COR-L47 (cell line): Measurements from ENCODE around the gene DEF6.
A peak's percentile ranks its signal among the peaks of the same experiment; 100 is the strongest.

Source experiments
- DNase-seq: peaks from one replicate; lab custom pipeline; 2025; lab: John Stamatoyannopoulos, UW

The DEF6 gene

DNA sequence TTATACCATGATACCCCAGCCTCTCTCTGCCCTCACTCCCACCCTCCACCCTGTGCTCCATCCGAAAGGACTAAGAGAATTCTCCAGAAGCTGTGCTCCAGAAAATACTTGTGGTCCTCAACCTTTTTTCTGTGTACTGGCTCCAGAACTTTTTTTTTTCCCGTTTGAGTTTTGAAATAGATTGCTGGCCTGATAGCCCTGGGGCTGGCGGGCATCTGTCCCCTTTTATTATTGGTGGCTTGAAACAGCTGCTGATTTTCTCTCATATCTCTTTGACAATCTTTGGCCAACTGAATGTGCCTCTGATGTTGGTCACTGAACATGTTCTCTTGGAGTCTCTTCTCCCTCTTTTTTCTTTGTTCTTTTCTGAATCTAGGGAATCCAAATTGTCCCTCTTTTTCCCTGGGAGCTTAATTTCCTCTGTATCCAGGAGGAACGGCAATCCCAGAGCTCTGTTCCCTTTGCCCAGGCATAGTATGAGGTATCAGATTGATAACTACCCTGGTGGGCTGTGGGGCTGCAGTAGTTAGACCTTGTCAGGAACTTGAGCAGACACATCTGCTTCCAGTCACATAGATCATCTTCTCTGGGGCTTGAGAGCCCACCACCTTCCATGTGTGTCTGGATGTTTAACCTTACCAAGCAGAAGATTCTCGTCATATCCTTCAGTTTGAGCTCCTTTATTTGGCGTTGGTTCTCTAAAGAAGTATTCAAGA, 46.4 kb downstream of the DEF6 start:
- no peak for DNase-seq

DNA sequence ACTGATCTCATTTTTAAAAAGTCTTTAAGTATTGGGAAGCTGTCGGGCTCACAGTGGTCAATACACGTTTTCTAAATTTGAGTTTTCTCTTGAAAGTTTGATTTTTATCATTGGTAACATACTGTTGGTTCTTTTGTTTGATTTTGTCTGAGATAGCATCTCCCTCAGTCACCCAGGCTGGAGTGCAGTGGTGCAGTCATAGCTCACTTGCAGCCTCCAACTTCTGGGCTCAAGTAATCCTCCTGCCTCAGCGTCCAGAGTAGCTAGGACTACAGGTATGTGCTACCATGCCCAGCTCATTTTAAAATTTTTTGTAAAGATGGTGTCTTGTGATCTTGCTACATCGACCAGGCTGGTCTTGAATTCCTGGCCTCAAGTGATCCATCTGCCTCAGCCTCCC, 53.8 kb downstream of the DEF6 start:
- no peak for DNase-seq

DNA sequence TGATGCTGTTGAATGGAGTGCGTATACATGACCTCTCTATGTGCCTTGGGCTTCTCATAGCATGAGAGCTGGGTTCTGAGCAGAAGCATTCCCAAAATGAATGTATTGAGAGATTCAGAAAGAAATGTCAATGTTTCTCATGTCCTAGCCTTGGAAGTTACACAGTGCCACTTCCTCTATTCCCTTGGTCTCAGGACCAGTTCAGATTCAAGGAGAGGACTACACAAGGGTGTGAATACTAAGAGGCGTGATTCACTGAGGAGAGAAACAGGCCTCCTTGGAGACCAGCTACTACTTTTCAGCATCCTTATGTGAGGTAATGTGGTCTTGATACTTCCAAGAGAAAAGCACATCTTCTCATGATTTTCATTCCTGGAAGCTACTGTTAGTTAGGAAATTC, 55.1 kb downstream of the DEF6 start:
- no peak for DNase-seq

DNA sequence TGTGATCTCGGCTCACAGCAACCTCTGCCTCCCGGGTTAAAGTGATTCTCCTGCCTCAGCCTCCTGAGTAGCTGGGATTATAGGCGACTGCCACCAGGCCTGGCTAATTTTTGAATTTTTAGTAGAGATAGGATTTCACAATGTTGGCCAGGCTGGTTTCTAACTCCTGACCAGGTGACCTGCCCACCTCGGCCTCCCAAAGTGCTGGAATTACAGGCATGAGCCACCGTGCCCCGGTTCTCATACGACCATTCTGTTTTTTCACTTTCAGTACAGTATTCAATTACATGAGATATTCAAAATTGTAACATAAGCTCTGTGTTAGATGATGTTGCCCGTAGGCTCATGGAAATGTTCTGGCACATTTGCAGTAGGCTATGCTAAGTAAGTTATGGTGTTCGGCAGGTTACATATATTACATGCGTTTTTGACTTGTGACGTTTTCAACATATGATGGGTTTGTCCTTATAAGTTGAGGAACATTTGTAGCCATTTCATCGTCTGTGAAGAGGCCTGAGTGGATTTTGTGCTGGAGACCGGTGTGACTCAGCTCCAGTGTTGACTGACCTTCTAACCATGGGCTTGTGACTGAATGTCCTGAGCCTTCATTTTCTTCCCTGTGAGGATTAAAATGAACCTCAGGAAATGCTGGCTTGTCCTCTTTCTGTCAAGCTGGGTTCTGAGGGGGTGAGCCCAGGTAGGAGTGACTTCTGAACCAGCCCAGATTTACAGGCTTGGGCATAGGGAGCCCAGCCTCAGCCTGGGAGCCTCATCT, 56.9 kb downstream of the DEF6 start:
- DNase-seq = no peak

DNA sequence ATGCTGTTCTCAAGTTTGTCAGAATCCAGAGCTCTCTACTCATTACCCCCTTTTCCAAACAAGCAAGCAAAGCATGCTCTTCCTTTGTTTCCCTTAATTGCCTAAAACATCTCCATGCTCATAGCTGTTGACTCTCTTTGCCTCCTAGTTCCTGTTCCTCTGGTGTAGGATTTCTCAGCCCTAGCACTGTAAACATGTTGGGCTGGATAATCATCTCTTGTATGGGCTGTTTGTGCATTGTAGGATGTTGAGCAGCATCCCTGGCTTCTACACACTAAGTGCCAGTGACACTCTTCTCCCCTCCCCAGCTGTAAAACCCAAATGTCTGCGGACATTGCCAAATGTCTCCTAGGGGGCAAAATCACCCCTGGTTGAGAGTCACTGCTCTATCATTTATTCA, 58.8 kb downstream of the DEF6 start:
- DNase-seq = no peak

DNA sequence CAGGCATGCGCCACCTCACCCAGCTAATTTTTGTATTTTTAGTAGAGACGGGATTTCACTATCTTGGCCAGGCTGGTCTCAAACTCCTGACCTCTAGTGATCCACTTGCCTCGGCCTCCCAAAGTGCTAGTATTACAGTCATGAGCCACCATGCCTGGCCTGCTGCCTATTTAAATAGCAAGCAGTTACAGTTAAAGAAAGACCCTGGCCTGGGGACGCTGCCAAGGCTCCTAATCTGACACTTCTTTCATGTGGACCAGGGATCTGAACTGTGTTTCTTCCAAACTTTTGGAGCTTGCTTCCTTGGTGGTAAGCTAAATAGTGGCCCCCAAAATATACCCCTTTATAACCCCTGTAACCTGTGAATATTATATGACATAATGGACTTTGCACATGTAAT, 60.1 kb downstream of the DEF6 start:
- no peak for DNase-seq

DNA sequence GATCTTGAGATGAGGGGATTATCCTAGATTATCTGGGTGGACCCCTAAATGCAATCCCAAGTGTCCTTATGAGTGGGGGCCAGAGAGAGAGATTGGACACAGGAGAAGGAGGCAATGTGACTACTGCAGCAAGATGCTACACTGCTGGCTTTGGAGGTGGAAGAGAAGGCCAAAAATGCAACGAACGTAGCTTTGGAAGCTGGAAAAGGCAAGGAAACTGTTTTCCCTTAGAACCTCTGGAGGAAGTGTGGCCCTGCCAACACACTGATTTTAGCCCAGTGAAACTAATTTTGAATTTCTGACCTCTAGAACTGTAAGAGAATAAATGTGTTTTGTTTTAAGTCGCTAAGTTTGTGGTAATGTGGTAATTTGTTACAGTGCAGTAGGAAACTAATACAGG, 60.5 kb downstream of the DEF6 start:
- DNase-seq = no peak

DNA sequence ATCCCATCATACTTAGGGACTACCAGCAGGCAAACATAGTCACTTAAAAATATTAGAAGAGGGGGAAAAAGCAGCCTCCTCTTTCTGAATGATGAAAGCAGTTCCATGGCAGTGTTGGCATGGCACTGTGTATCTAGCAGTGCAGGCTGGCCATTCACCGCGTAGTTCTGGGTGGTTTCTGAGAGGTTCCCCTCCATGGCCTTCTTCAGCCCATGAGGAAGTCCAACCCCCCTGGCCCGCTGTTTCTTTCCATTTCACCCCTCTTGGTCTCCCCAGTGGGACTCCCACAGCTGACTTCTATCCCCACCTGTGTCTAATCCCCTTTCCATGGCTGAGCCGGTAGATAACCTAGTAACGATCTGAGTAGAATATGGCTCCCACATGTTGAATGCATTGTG, 61.7 kb downstream of the DEF6 start:
- DNase-seq = no peak

DNA sequence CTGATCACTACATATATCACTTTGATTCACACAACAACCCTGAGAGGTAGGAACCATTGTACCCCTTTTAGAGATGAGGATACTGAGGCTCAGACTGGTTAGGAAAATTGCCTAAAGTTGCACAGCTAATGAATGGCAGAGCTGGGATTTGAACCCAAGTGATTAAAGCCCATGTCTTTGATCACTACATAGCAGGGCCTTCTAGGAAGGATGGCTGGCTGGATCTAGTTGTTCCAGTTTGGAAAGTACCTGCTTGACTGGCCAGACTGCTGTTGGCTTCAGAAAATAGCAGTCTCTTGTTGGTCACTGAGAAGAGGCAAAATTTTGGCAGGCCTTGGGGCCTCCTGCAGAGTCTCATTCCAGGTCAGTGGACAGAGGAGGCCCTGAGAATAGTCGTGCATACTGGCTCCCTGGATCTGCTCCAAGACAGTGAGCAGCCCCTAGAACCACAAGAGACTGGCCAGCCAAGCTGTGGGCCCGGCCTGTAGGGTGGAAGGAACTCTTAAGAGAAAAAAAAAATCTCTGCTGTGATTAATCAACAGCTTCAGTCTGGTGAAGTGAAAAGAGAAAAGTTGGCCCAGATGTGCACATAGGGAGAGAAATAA, 62.2 kb downstream of the DEF6 start:
- peak; percentile 26 for DNase-seq

DNA sequence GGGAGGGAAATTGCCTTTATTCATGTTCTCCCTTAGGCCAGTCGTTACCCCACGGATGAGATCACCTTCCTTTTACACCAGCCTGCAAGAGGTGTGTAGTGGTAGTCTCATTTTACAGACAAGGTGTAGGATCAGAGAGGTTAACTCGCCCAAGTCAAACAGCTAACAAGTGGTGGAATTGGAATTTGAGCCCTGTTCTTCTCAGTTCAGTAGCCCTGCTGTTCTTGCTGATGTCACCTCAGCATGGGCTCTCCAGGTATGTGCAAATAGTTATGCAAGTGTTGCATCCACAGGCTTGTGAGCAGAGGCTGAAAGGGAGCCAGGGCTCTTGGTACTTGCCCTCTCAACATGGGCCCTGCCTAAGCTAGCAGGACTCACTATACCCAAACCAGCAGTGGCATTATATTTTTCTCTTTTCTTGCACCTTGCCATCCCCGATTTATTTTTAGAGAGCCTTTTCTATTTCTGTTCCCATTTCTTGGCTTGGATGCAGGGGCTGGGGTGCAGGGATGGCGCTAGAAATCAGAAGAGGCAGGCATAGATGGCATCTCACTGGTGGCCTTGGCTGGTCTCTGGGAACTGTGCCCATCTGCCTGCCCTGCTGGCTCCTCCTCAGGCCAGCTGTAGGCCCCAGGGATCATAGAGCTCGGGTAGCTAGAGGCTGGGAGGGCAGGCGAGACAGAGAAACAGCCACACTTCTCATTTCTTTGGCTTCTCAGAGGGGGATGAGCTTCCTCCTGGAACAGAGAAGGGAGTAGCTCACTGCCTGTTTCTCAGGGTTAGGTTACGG, 62.9 kb downstream of the DEF6 start:
- no peak for DNase-seq

DNA sequence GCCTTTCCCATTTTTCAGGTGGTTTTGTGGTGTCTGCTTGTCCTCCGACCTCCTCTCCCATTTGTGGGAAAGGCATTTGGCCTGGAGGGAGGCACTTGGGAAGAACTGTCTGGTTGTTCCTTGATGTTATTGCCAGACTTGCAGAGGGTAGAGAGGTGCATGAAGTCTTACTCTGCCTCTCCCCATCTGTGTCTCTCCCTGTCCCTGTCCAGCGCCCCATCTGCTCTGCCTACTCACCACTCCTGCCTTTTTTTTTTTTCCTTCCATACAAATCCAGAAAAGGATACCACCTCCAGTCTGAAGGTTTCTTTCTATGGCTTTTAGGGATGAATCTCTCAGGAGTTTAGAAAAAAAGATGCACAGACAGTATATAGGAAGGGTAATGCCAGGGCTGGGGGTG, 64.6 kb downstream of the DEF6 start:
- DNase-seq = no peak

DNA sequence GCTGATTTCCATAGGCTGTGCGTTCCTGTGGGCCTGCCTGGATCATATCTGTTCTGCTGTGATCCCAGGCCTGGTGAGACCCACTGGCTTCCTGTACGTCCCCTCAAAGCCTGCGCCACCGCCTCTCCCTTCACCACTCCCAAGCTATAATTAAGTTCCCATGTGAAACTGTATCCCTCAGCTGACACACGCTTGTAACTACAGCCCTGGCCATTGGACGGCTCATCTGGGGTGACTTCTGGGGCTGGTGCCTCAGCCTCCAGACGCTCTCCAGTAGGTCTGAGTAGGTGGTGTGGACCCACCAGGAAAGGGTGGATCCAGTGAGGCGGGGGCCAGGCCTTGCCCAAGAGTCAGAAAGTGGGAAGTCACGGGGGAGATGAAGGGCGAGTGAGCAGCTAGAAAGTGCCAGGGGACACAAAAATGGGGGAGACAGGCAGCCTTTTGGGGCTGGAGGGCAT, 65.7 kb downstream of the DEF6 start:
- DNase-seq = peak; percentile 6

DNA sequence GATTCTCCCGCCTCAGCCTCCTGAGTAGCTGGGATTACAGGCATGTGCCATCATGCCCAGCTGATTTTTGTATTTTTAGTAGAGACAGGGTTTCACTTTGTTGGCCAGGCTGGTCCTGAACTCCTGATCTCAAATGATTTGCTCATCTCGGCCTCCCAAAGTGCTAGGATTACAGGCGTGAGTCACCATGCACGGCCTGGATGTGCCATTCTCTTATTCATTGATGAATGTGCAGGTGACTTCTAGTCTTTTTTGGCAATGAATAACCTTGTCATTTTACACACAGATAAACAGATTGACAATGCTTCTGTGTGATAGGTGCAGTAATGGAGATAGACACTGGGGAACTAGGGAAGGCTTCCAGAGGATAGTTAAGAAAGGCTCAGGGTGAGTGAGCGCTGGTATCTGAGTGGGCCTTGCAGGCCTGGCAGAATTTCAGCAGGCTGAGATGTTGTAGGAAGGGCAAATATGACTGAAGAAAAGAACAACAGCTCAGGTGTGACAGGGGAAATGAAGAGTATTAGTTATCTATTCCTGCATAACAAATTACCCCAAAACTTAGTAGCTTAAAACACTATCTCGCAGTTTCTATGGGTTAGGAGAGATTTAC, 68.1 kb downstream of the DEF6 start:
- no peak for DNase-seq

DNA sequence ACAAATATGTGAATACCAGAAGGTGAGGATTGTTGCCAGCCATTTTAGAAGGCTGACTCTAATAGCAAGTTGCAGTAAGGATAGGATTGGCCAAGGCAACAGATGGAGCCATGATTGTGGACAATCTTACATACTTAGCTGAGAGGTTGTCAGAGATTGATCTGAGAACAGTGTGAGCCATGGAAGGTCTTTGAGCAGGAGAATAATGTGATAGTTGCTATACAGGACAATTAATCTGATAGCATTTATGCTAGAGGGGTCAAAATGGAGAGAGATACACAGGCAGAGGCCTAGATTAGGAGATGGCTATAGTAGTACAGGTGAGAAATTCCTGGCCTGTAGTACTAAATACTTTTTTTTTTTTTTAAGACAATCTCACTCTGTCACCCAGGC, 68.6 kb downstream of the DEF6 start:
- no peak for DNase-seq

DNA sequence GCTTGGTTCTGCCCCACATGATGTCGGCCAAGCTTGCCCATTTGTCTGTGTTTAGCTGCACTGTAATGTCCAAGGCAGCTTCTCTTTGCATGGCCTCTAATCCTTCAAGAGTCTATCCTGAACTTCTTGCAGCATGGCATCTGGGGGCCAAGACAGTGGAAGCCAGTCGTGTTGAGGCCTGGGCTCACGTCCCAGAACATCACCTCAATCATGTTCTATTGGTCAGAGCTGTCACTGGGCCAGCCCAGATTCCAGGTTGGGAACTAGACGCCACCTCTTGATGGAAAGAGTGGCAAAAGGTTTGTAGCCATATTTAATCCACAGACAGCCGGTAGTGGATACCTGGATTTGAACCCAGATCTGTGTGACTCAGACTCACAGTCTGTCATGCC, 70.0 kb downstream of the DEF6 start:
- no peak for DNase-seq

DNA sequence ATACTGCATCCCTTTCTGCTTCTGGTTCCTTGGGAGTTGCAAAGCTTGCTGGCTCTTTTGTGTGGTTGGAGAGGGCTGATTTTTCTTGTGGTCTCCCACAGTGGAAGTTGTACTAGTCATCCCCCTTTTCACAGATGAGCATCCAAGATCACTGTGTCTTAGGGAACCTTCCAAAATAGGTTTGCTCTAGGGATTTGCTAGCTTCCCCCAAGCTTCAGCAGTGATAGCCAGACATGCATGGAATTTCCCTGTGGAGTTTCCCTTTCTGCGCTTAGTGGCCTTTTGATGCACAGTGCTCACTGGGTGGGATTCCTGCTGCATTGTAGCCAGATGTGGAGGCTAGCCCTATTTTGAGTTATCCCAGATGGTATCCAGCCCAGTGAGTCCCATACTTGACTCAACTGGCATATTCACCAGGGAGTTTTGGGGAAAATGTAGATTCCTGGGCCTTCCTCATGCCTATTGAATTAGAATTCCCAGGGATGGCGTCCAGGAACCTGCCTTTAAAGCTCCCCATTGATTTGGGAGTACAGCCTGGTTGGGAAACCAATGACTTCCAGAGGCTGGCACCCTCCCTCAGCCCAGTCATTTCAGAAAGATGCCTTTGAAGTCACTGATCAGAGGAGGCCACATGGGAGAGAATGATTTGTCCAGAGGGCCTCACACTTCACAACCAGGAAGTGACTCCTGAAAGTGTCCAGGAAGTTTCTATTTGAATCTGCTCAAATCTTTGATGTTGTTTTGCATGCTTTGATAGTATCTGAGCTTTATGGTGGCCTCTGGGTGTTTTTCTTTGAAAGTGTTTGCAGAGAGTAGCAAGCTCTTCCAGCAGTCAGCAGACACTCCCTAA, 70.6 kb downstream of the DEF6 start:
- no peak for DNase-seq

DNA sequence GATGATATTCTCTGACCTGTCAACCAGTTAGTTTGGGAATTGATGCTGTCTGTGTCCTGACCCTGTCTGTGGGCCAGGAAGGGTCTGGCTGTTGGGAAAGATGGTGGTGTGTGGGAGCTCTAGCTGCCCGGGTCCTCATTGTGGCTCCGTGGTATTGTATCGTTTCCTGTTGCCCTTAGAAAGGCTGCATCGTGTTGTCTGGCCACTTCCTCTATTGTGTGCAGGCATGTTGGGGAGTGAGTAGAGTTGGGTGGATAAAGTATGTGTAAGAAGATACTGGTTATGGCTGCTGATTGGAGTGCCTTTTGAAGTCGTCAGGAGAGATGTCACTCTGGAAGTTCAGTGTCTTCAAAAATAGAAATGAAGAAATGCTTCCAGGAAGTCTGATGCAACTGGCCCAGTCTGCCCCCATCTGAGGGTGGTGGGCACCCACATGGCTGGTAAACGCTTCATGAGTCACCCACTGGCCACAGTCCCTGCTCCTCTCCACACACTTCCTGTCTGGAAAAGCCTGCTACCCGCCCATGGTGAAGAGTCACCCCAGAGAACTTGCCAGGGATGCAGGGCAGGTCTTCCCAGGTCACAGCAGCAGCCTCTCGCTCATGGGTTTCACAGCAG, 72.6 kb downstream of the DEF6 start:
- no peak for DNase-seq

DNA sequence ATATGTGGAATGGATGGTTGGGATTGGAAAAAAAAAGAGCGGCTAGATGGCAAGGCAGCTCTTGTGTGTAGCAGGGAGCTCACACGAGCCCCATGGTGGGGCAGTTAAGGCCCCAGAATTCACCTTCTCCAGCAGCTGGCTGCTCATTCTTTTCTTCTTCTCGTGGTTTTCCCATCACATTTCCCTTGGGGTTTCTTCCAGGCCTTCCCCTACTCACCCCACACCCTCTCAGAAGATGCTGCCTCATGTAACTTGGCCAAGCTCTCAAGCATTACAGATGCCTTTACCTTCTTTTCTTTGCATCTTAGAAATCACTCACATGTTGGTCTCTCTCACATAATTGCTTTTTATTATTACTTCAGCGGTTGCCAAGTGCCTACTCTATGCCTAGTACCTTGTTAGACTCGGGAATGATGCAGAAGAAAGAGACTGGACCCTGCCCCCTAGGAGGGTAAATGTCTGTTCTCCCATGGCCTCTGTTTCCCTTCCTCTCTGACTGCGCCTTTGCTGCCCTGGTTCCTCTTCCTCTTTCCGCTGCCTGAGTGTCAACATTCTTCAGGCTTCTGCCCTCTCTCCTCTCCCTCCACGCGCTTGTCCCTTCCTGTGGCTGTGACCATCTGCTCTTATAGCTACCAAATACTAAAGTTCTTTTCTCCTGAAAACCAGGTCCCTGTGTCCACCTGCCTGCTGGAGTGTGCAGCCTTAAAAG, 73.3 kb downstream of the DEF6 start:
- DNase-seq = no peak
